ENCODE data around the gene AXL. TPM values are rescaled to one million over a fixed set of nuclear protein-coding genes. Genes with fewer than 3 reads are reported as not detected.

The AXL gene
- total RNA-seq, 1 donor, result 305 TPM

DNA sequence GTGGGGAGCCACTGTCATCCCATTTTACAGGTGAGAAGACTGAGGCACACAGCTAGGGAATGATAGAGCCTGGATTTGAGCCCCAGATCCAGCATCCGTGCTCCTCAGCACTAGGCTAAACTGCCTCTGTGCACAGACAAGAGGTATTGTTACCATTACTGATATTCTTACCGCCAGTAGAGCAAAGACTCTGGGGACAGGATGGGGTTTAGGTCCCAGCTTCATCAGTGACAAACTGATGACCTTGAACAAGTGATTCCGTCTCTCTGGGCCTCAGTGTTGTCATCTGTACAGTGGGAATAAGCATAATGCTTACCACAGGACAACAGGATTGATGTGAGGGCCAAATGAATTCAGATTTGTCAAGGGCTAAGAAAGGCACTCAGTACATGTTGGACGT, 16.5 kb downstream of the AXL start:
- H3K4me3 ChIP-seq (ENCODE audit: low read depth, low read length), result no peak overlapping the region
- no peak for DNase-seq (ENCODE audit: low read depth)
- TF ChIP-seq, protein P1, sequence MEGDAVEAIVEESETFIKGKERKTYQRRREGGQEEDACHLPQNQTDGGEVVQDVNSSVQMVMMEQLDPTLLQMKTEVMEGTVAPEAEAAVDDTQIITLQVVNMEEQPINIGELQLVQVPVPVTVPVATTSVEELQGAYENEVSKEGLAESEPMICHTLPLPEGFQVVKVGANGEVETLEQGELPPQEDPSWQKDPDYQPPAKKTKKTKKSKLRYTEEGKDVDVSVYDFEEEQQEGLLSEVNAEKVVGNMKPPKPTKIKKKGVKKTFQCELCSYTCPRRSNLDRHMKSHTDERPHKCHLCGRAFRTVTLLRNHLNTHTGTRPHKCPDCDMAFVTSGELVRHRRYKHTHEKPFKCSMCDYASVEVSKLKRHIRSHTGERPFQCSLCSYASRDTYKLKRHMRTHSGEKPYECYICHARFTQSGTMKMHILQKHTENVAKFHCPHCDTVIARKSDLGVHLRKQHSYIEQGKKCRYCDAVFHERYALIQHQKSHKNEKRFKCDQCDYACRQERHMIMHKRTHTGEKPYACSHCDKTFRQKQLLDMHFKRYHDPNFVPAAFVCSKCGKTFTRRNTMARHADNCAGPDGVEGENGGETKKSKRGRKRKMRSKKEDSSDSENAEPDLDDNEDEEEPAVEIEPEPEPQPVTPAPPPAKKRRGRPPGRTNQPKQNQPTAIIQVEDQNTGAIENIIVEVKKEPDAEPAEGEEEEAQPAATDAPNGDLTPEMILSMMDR (IDR thresholded peaks at IDR 0.05; ENCODE audit: insufficient read depth, low read length), result no peak

DNA sequence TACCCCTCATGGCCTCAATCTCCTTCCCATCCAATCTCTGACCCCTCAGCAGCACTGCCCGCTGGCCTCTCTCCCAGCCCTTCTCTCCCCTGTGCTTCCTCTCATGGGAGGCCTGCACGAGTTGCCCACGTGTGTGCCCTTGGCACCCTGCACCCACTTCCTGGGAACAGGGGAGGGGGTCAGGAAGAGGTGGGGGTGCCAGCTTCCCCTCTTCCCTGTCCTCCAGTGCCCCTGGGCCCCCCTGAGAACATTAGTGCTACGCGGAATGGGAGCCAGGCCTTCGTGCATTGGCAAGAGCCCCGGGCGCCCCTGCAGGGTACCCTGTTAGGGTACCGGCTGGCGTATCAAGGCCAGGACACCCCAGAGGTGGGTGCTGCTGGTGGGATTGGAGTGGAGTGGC, 19.2 kb downstream of the AXL start:
- no peak for DNase-seq (ENCODE audit: low read depth)
- TF ChIP-seq, protein P1 (IDR thresholded peaks at IDR 0.05; ENCODE audit: insufficient read depth, low read length), result no peak

DNA sequence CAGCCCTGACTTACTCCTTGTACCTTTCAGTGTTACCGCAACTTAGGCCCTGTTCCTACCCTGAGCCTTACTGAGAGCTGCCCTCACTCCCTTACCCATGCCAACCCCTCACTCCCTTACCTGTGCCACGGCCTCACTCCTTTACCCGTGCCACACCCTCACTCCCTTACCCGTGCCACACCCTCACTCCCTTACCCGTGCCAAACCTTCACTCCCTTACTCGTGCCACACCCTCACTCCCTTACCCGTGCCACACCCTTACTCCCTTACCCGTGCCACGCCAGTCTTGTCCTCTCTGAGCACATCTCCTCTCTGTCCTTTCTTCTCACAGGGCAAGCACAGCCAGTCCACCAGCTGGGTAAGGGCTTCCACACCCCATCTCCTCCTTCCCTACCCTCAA, 20.3 kb downstream of the AXL start:
- no peak for DNase-seq (ENCODE audit: low read depth)
- TF ChIP-seq, protein P1 (IDR thresholded peaks at IDR 0.05; ENCODE audit: insufficient read depth, low read length), result no peak
- no peak overlapping the region for H3K4me3 ChIP-seq (ENCODE audit: low read depth, low read length)

More for the DNA sequence above, 19.2 kb downstream of the AXL start:
- no peak overlapping the region for H3K4me3 ChIP-seq (ENCODE audit: low read depth, low read length)

GRCh38 chr19:41239961-41240574, 21.0 kb downstream of the AXL start:
- H3K4me3 ChIP-seq (ENCODE audit: low read depth, low read length), result no peak overlapping the region
- TF ChIP-seq, protein P1 (IDR thresholded peaks at IDR 0.05; ENCODE audit: insufficient read depth, low read length), result no peak
- no peak for DNase-seq (ENCODE audit: low read depth)

DNA sequence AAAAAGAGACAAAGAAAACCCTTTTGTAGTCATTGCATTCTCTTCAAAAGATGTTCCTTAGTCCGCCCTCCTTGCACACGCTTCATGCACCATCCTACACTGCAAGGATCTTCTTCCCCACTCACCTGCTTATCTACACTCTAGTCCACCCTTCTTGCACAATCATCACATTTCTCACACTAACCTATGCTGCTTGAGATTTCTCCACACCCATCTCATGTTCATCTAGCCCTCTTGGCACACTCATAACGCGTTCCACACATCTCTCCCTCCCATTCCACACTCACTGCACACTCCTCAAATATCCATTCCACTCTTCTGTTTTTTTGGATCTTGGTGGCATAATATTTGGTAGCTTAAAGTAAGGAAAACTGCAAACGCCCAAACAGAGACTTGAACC, 22.8 kb downstream of the AXL start:
- no peak overlapping the region for H3K4me3 ChIP-seq (ENCODE audit: low read depth, low read length)
- TF ChIP-seq, protein P1 (IDR thresholded peaks at IDR 0.05; ENCODE audit: insufficient read depth, low read length), result no peak
- no peak for DNase-seq (ENCODE audit: low read depth)

- TF ChIP-seq, protein P1 (IDR thresholded peaks at IDR 0.05; ENCODE audit: insufficient read depth, low read length), result no peak
- DNase-seq (ENCODE audit: low read depth), result no peak
- no peak overlapping the region for H3K4me3 ChIP-seq (ENCODE audit: low read depth, low read length)
Observed at GRCh38 chr19:41244117-41244516, 25.1 kb downstream of the AXL start.

GRCh38 chr19:41245843-41246242, 26.8 kb downstream of the AXL start:
- H3K4me3 ChIP-seq (ENCODE audit: low read depth, low read length), result no peak overlapping the region
- no peak for DNase-seq (ENCODE audit: low read depth)
- TF ChIP-seq, protein P1 (IDR thresholded peaks at IDR 0.05; ENCODE audit: insufficient read depth, low read length), result no peak
